Measurements from ENCODE around the gene SURF2.

The SURF2 gene

GRCh38 chr9:133335924-133336811 lies 20.2 kb upstream of the SURF2 start, which contains the start of gene SURF6:
TSS of gene SURF6 (minus strand) at chr9:133336188. CDS start at chr9:133336132, 56 bp downstream.
- in situ Hi-C loops (cut with MboI; ENCODE audit: low sequenced_read_pairs) = no loop called here

- in situ Hi-C loops (cut with MboI; ENCODE audit: low sequenced_read_pairs) = no loop called here
Measured at GRCh38 chr9:133339641-133340040, 16.7 kb upstream of the SURF2 start.

GRCh38 chr9:133340256-133340655 lies 16.1 kb upstream of the SURF2 start:
- in situ Hi-C loops (cut with MboI; ENCODE audit: low sequenced_read_pairs) = no loop called here

GRCh38 chr9:133340916-133341315 lies 15.4 kb upstream of the SURF2 start:
- in situ Hi-C loops (cut with MboI; ENCODE audit: low sequenced_read_pairs) = no loop called here

GRCh38 chr9:133341369-133342068 lies 14.8 kb upstream of the SURF2 start:
- in situ Hi-C loops (cut with MboI; ENCODE audit: low sequenced_read_pairs) = no loop called here

GRCh38 chr9:133342069-133342406 lies 14.3 kb upstream of the SURF2 start:
- in situ Hi-C loops (cut with MboI; ENCODE audit: low sequenced_read_pairs) = no loop called here

GRCh38 chr9:133342570-133342969 lies 13.8 kb upstream of the SURF2 start:
- in situ Hi-C loops (cut with MboI; ENCODE audit: low sequenced_read_pairs) = no loop called here

- in situ Hi-C loops (cut with MboI; ENCODE audit: low sequenced_read_pairs) = no loop called here
Measured at GRCh38 chr9:133344071-133344470, 12.3 kb upstream of the SURF2 start.

GRCh38 chr9:133344979-133345378 lies 11.4 kb upstream of the SURF2 start:
- in situ Hi-C loops (cut with MboI; ENCODE audit: low sequenced_read_pairs) = no loop called here

GRCh38 chr9:133345596-133345995 lies 10.8 kb upstream of the SURF2 start:
- in situ Hi-C loops (cut with MboI; ENCODE audit: low sequenced_read_pairs) = no loop called here

- in situ Hi-C loops (cut with MboI; ENCODE audit: low sequenced_read_pairs) = no loop called here
Measured at GRCh38 chr9:133346021-133346785, 10.1 kb upstream of the SURF2 start.

- in situ Hi-C loops (cut with MboI; ENCODE audit: low sequenced_read_pairs) = no loop called here
Measured at GRCh38 chr9:133347515-133347984, 8.8 kb upstream of the SURF2 start.

- in situ Hi-C loops (cut with MboI; ENCODE audit: low sequenced_read_pairs) = no loop called here
Measured at GRCh38 chr9:133347985-133348717, 8.2 kb upstream of the SURF2 start, which contains the start of the genes MED22 and RPL7A. TSS of gene MED22 (minus strand) at chr9:133348131. CDS start at chr9:133346662, 1,469 bp downstream. TSS of gene RPL7A (plus strand) at chr9:133348218. CDS start at chr9:133348244, 26 bp downstream.

GRCh38 chr9:133348718-133349573 lies 7.4 kb upstream of the SURF2 start:
- in situ Hi-C loops (cut with MboI; ENCODE audit: low sequenced_read_pairs) = no loop called here

GRCh38 chr9:133349965-133350616 lies 6.3 kb upstream of the SURF2 start:
- in situ Hi-C loops (cut with MboI; ENCODE audit: low sequenced_read_pairs) = no loop called here

GRCh38 chr9:133351526-133351907 lies 4.8 kb upstream of the SURF2 start:
- in situ Hi-C loops (cut with MboI; ENCODE audit: low sequenced_read_pairs) = no loop called here

- in situ Hi-C loops (cut with MboI; ENCODE audit: low sequenced_read_pairs) = no loop called here
Measured at GRCh38 chr9:133351908-133352634, 4.3 kb upstream of the SURF2 start.

GRCh38 chr9:133352635-133353340 lies 3.6 kb upstream of the SURF2 start:
- in situ Hi-C loops (cut with MboI; ENCODE audit: low sequenced_read_pairs) = no loop called here
